HG02852 (cell line): ENCODE measurements around the gene OAT.

Source experiments
- ATAC-seq: cut with Tn5 transposase; IDR thresholded peaks from one replicate; pipeline ENCODE4 v1.9.1; 2021; ENCODE audit warnings: mild to moderate bottlenecking, moderate library complexity; ENCODE audit not compliant: unreplicated experiment

Gene OAT

GRCh38 chr10:124354411-124355382 is 64.0 kb downstream of the OAT start:
- ATAC-seq = no peak

GRCh38 chr10:124353896-124354295 is 64.8 kb downstream of the OAT start:
- no peak for ATAC-seq

GRCh38 chr10:124353091-124353815 is 65.5 kb downstream of the OAT start:
- ATAC-seq = no peak

- ATAC-seq = no peak
Observed at GRCh38 chr10:124351481-124352220, 67.1 kb downstream of the OAT start.

GRCh38 chr10:124350806-124351205 is 67.9 kb downstream of the OAT start:
- no peak for ATAC-seq

- no peak for ATAC-seq
Observed at GRCh38 chr10:124349996-124350280, 68.8 kb downstream of the OAT start.

GRCh38 chr10:124349231-124349995 is 69.3 kb downstream of the OAT start:
- no peak for ATAC-seq

GRCh38 chr10:124348801-124349200 is 69.9 kb downstream of the OAT start:
- no peak for ATAC-seq

GRCh38 chr10:124347956-124348355 is 70.8 kb downstream of the OAT start:
- ATAC-seq = no peak
